Measurements from ENCODE around the gene ARHGAP9.
A peak's percentile ranks its signal among the peaks of the same experiment; 100 is the strongest.

Gene ARHGAP9

DNA sequence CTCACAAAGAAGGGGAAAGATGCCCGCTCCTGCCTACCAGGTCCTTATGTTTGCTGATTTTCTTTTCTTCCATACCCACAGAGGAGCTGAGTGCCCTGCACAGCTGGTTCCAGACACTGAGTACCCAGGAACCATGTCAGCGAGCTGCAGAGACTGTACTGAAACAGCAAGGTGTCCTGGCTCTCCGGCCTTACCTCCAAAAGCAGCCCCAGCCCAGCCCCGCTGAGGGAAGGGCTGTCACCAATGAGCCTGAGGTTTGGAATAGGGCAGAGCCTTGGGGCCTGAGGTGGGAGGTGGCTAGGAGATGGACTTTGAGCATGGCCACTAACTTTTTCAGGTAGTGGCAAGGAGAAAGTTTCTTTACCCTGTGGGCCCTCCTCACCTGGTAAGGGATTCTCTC, 10.5 kb upstream of the ARHGAP9 start:
- Histone ChIP-seq H2AFZ (ENCODE audit: low read length) (no peak overlapping the region), H3K36me3 (replicated peaks; ENCODE audit: insufficient read depth, low read length) (peaks cover 16% of the 10 kb centered on the region; the same call in 1 of the 2 replicates), H3K27me3 (replicated peaks; ENCODE audit: insufficient read depth, low read length) (no peaks in the 10 kb centered on the region), H3F3A (ENCODE audit: insufficient read depth, low read length) (0 out of 2 replicates have a peak, but pooled peaks cover 9% of the 10 kb centered on the region), H3K9ac (ENCODE audit: low read length) (no peak overlapping the region), H3K4me2 (ENCODE audit: low read depth, low read length) (no peak overlapping the region), H3K9me2 (replicated peaks; ENCODE audit: insufficient read depth, low read length) (no peaks in the 10 kb centered on the region), H3K27ac (ENCODE audit: low read length) (no peak overlapping the region), H3K9me3 (replicated peaks; ENCODE audit: insufficient read depth, low read length) (no peaks in the 10 kb centered on the region), H4K20me1 (ENCODE audit: insufficient read depth, low read length) (no peaks in the 10 kb centered on the region), H3K4me1 (ENCODE audit: low read length) (peaks cover 14% of the 10 kb centered on the region), H3K79me2 (ENCODE audit: low read length) (peaks cover 41% of the 10 kb centered on the region), H3K4me3 (ENCODE audit: low read length) (no peak overlapping the region)
- DNase-seq, result no peak
- no peak for TF ChIP-seq EZH2 (optimal IDR thresholded peaks at IDR 0.05; ENCODE audit: low read depth, low read length)
- TF ChIP-seq, protein P1, sequence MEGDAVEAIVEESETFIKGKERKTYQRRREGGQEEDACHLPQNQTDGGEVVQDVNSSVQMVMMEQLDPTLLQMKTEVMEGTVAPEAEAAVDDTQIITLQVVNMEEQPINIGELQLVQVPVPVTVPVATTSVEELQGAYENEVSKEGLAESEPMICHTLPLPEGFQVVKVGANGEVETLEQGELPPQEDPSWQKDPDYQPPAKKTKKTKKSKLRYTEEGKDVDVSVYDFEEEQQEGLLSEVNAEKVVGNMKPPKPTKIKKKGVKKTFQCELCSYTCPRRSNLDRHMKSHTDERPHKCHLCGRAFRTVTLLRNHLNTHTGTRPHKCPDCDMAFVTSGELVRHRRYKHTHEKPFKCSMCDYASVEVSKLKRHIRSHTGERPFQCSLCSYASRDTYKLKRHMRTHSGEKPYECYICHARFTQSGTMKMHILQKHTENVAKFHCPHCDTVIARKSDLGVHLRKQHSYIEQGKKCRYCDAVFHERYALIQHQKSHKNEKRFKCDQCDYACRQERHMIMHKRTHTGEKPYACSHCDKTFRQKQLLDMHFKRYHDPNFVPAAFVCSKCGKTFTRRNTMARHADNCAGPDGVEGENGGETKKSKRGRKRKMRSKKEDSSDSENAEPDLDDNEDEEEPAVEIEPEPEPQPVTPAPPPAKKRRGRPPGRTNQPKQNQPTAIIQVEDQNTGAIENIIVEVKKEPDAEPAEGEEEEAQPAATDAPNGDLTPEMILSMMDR (IDR thresholded peaks at IDR 0.05; ENCODE audit: low read length), result no peak
- no peak for TF ChIP-seq EZH2phosphoT487 (IDR thresholded peaks at IDR 0.05; ENCODE audit: low read length)

DNA sequence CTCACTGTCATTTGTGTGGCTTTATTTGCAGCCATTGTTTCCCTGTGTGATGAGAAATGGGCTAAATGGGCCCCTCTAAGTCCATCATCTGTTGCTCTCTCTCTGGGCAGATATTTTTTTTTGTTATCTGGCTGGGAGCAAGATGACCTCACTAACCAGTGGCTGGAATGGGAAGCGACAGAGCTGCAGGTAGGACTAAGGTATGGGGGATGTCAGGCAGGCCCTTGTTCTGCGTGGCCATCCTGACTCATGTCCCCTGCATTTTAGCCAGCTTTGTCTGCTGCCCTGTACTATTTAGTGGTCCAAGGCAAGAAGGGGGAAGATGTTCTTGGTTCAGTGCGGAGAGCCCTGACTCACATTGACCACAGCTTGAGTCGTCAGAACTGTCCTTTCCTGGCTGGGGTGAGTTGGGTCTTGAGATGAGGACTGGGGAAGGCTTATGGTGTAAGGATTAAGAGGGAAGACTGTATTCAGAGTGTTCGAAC, 9.5 kb upstream of the ARHGAP9 start:
- H3K27ac ChIP-seq (ENCODE audit: low read length), result peak overlapping the region; percentile 66; the same call in 1 of the 2 replicates
- peaks cover 14% of the 10 kb centered on the region for H3K4me1 ChIP-seq (ENCODE audit: low read length)
- H2AFZ ChIP-seq (ENCODE audit: low read length), result no peak overlapping the region
- H3K9me2 ChIP-seq (replicated peaks; ENCODE audit: insufficient read depth, low read length), result no peaks in the 10 kb centered on the region
- H3K4me2 ChIP-seq (ENCODE audit: low read depth, low read length), result peak overlapping the region; percentile 91
- peaks cover 16% of the 10 kb centered on the region; the same call in 1 of the 2 replicates for H3K36me3 ChIP-seq (replicated peaks; ENCODE audit: insufficient read depth, low read length)
- H3K79me2 ChIP-seq (ENCODE audit: low read length), result peaks cover 41% of the 10 kb centered on the region
- 0 out of 2 replicates have a peak, but pooled peaks cover 9% of the 10 kb centered on the region for H3F3A ChIP-seq (ENCODE audit: insufficient read depth, low read length)
- H3K4me3 ChIP-seq (ENCODE audit: low read length), result peak overlapping the region; percentile 92
- H4K20me1 ChIP-seq (ENCODE audit: insufficient read depth, low read length), result no peaks in the 10 kb centered on the region
- H3K9ac ChIP-seq (ENCODE audit: low read length), result peak overlapping the region; percentile 84; the same call in 1 of the 2 replicates
- no peak for DNase-seq
- TF ChIP-seq EZH2phosphoT487 (IDR thresholded peaks at IDR 0.05; ENCODE audit: low read length) (no peak), EZH2 (optimal IDR thresholded peaks at IDR 0.05; ENCODE audit: low read depth, low read length) (no peak)
- TF ChIP-seq, protein P1 (IDR thresholded peaks at IDR 0.05; ENCODE audit: low read length), result no peak
- no peaks in the 10 kb centered on the region for H3K9me3 ChIP-seq (replicated peaks; ENCODE audit: insufficient read depth, low read length)
- no peaks in the 10 kb centered on the region for H3K27me3 ChIP-seq (replicated peaks; ENCODE audit: insufficient read depth, low read length)

DNA sequence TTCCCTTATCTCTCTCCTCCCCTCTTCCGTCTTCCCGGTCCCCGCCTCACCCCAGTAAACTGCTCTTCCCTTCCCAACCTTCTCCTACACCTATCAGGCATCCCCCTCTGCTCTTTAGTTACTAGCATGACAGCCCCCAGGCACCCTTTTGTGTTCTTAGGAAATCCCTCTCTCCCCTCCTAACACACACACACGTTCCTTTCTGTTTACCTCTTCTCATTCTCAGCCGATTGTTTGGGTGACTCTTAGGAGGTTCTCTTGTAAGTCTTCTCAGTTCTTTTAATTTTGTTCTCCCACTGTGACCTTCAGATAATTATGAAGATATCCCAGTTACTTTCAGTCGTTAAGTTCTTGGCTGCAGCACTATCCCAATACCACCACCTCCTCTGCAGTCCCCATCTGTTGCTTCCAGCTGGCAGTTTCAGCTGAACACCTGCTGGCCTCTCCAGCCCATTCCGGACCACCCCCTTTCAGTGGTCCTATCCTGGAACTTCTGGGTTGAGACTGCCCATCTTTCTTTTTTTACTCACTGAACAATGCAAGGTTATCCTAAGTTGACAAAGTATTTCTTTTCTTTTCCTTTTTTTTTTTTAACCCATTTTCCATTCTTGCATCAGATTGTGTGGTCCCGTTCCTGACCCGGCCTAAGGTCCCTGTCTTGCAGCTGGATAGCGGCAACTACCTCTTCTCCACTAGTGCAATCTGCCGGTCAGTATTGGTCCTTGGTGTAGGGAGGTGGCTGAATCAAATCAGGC, 8.9 kb upstream of the ARHGAP9 start:
- Histone ChIP-seq H4K20me1 (ENCODE audit: insufficient read depth, low read length) (no peaks in the 10 kb centered on the region), H3K9me3 (replicated peaks; ENCODE audit: insufficient read depth, low read length) (no peaks in the 10 kb centered on the region), H3K36me3 (replicated peaks; ENCODE audit: insufficient read depth, low read length) (peaks cover 16% of the 10 kb centered on the region; the same call in 1 of the 2 replicates), H2AFZ (ENCODE audit: low read length) (peak overlapping the region; percentile 33; the same call in 1 of the 2 replicates), H3K4me2 (ENCODE audit: low read depth, low read length) (peak overlapping the region; percentile 91), H3K27ac (ENCODE audit: low read length) (peak overlapping the region; percentile 66; the same call in 1 of the 2 replicates), H3K27me3 (replicated peaks; ENCODE audit: insufficient read depth, low read length) (no peaks in the 10 kb centered on the region), H3K79me2 (ENCODE audit: low read length) (peaks cover 41% of the 10 kb centered on the region), H3K4me1 (ENCODE audit: low read length) (peaks cover 14% of the 10 kb centered on the region), H3K9ac (ENCODE audit: low read length) (peak overlapping the region; percentile 84), H3K4me3 (ENCODE audit: low read length) (peak overlapping the region; percentile 92), H3F3A (ENCODE audit: insufficient read depth, low read length) (0 out of 2 replicates have a peak, but pooled peaks cover 9% of the 10 kb centered on the region), H3K9me2 (replicated peaks; ENCODE audit: insufficient read depth, low read length) (no peaks in the 10 kb centered on the region)
- no peak for TF ChIP-seq EZH2 (optimal IDR thresholded peaks at IDR 0.05; ENCODE audit: low read depth, low read length)
- TF ChIP-seq, protein P1 (IDR thresholded peaks at IDR 0.05; ENCODE audit: low read length), result no peak
- TF ChIP-seq EZH2phosphoT487 (IDR thresholded peaks at IDR 0.05; ENCODE audit: low read length), result no peak
- DNase-seq, result peak; percentile 28

Data from MM.1S (cell line).